ENCODE results near the gene CLIC1.

GRCh38 chr6:31712296-31712695 lies 24.0 kb downstream of the CLIC1 start:
- TF ChIP-seq, protein P1, sequence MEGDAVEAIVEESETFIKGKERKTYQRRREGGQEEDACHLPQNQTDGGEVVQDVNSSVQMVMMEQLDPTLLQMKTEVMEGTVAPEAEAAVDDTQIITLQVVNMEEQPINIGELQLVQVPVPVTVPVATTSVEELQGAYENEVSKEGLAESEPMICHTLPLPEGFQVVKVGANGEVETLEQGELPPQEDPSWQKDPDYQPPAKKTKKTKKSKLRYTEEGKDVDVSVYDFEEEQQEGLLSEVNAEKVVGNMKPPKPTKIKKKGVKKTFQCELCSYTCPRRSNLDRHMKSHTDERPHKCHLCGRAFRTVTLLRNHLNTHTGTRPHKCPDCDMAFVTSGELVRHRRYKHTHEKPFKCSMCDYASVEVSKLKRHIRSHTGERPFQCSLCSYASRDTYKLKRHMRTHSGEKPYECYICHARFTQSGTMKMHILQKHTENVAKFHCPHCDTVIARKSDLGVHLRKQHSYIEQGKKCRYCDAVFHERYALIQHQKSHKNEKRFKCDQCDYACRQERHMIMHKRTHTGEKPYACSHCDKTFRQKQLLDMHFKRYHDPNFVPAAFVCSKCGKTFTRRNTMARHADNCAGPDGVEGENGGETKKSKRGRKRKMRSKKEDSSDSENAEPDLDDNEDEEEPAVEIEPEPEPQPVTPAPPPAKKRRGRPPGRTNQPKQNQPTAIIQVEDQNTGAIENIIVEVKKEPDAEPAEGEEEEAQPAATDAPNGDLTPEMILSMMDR (optimal IDR thresholded peaks at IDR 0.05 in 1 of 3, IDR thresholded peaks at IDR 0.05 in 1 of 3, conservative IDR thresholded peaks at IDR 0.05 in 1 of 3; ENCODE audit: extremely low read depth in 1 of 3, insufficient read depth in 2 of 3, low read length in 3 of 3), result peak; percentile 61 to 93 (median 74)
- no peak for TF ChIP-seq EZH2 (IDR thresholded peaks at IDR 0.05; ENCODE audit: low read length)

Measured in keratinocyte (primary cell).